IPS DF 6.9 (cell line): ENCODE results near the gene NTF3.

Experiments
- DNase-seq: peaks from one replicate; pipeline ENCODE4 v3.0.0-alpha.2; 2013; ENCODE audit warnings: low read depth, low spot score
- H3K27ac ChIP-seq: one replicate; pipeline ENCODE4 v1.5.1; 2013; ENCODE audit warnings: low read length, control low read depth
- H3K27me3 ChIP-seq: 2 replicates; pipeline ENCODE4 v1.6.1; 2013; ENCODE audit warnings: mild to moderate bottlenecking, low read length; ENCODE audit not compliant: control insufficient read depth, insufficient read depth
- H3K36me3 ChIP-seq: 2 replicates; pipeline ENCODE4 v1.6.1; 2013; ENCODE audit warnings: low read length; ENCODE audit not compliant: control insufficient read depth, insufficient read depth
- H3K4me1 ChIP-seq: 2 replicates; pipeline ENCODE4 v1.6.1; 2013; ENCODE audit warnings: low read length; ENCODE audit not compliant: control insufficient read depth, insufficient read depth
- H3K4me3 ChIP-seq: 2 replicates; pipeline ENCODE4 v1.5.1; 2013; ENCODE audit warnings: mild to moderate bottlenecking, low read length
- H3K9me3 ChIP-seq: 2 replicates; pipeline ENCODE4 v1.6.1; 2013; ENCODE audit warnings: low read length, inconsistent platforms; ENCODE audit not compliant: control insufficient read depth, insufficient read depth
- WGBS: extraction: QIAGEN DNeasy Blood & Tissue Kit; methylation state at CpG from one replicate; pipeline ENCODE4 v1.1.7; 2013; ENCODE audit warnings: mixed read lengths, missing lambda C conversion rate; ENCODE audit not compliant: insufficient read length, insufficient coverage; 5-methylcytosine and 5-hydroxymethylcytosine counted together

NTF3 gene

GRCh38 chr12:5458229-5459050, 26.5 kb downstream of the NTF3 start:
- no peaks in the 10 kb centered on the region for H3K4me1 ChIP-seq
- WGBS = no CpG with 5 or more reads among the region's 12 CpGs
- DNase-seq = no peak

GRCh38 chr12:5459051-5459782, 27.3 kb downstream of the NTF3 start:
- WGBS = no CpG with 5 or more reads among the region's 10 CpGs
- H3K27ac ChIP-seq = no peak overlapping the region
- no peaks in the 10 kb centered on the region for H3K4me1 ChIP-seq

More at GRCh38 chr12:5458229-5459050, 26.5 kb downstream of the NTF3 start:
- no peak overlapping the region for H3K4me3 ChIP-seq
- H3K27ac ChIP-seq = no peak overlapping the region
- no peaks in the 10 kb centered on the region for H3K9me3 ChIP-seq
- H3K36me3 ChIP-seq = no peaks in the 10 kb centered on the region
- H3K27me3 ChIP-seq = no peaks in the 10 kb centered on the region

GRCh38 chr12:5460817-5461216, 28.9 kb downstream of the NTF3 start:
- no peaks in the 10 kb centered on the region for H3K27me3 ChIP-seq
- H3K27ac ChIP-seq = no peak overlapping the region
- H3K4me1 ChIP-seq = no peaks in the 10 kb centered on the region
- no peaks in the 10 kb centered on the region for H3K9me3 ChIP-seq
- H3K36me3 ChIP-seq = no peaks in the 10 kb centered on the region
- H3K4me3 ChIP-seq = no peak overlapping the region
- no peak for DNase-seq
- no CpG with 5 or more reads among the region's 2 CpGs for WGBS

More at GRCh38 chr12:5459051-5459782, 27.3 kb downstream of the NTF3 start:
- no peaks in the 10 kb centered on the region for H3K36me3 ChIP-seq
- no peak for DNase-seq
- H3K9me3 ChIP-seq = no peaks in the 10 kb centered on the region
- H3K4me3 ChIP-seq = no peak overlapping the region
- no peaks in the 10 kb centered on the region for H3K27me3 ChIP-seq

- H3K9me3 ChIP-seq = no peaks in the 10 kb centered on the region
- H3K27me3 ChIP-seq = no peaks in the 10 kb centered on the region
- H3K27ac ChIP-seq = no peak overlapping the region
- no peaks in the 10 kb centered on the region for H3K4me1 ChIP-seq
- H3K4me3 ChIP-seq = no peak overlapping the region
- WGBS = 100% methylated on average over 1 of the region's 1 CpG
- no peak for DNase-seq
- H3K36me3 ChIP-seq = no peaks in the 10 kb centered on the region
These were observed 30.1 kb downstream of the NTF3 start for GRCh38 chr12:5461966-5462365.

GRCh38 chr12:5464096-5464495, 32.2 kb downstream of the NTF3 start:
- Histone ChIP-seq H3K4me3 (no peak overlapping the region), H3K4me1 (no peaks in the 10 kb centered on the region), H3K27ac (no peak overlapping the region), H3K36me3 (no peaks in the 10 kb centered on the region), H3K27me3 (no peaks in the 10 kb centered on the region), H3K9me3 (no peaks in the 10 kb centered on the region)
- no CpG with 5 or more reads among the region's 2 CpGs for WGBS
- no peak for DNase-seq

GRCh38 chr12:5465384-5465783, 33.5 kb downstream of the NTF3 start:
- H3K27me3 ChIP-seq = no peaks in the 10 kb centered on the region
- no CpG with 5 or more reads among the region's 6 CpGs for WGBS

GRCh38 chr12:5466521-5466960, 34.6 kb downstream of the NTF3 start:
- no peaks in the 10 kb centered on the region for H3K4me1 ChIP-seq
- no peak for DNase-seq
- H3K27ac ChIP-seq = no peak overlapping the region
- H3K9me3 ChIP-seq = no peaks in the 10 kb centered on the region
- no peaks in the 10 kb centered on the region for H3K27me3 ChIP-seq
- H3K36me3 ChIP-seq = no peaks in the 10 kb centered on the region
- WGBS = no CpG with 5 or more reads among the region's 5 CpGs
- no peak overlapping the region for H3K4me3 ChIP-seq

More at GRCh38 chr12:5465384-5465783, 33.5 kb downstream of the NTF3 start:
- H3K4me3 ChIP-seq = no peak overlapping the region
- H3K4me1 ChIP-seq = no peaks in the 10 kb centered on the region
- H3K9me3 ChIP-seq = no peaks in the 10 kb centered on the region
- no peak for DNase-seq
- no peak overlapping the region for H3K27ac ChIP-seq
- no peaks in the 10 kb centered on the region for H3K36me3 ChIP-seq

GRCh38 chr12:5467931-5468330, 36.0 kb downstream of the NTF3 start:
- H3K27me3 ChIP-seq = no peaks in the 10 kb centered on the region
- H3K27ac ChIP-seq = no peak overlapping the region
- H3K4me1 ChIP-seq = no peaks in the 10 kb centered on the region
- H3K4me3 ChIP-seq = no peak overlapping the region
- DNase-seq = no peak
- no CpG with 5 or more reads among the region's 2 CpGs for WGBS
- no peaks in the 10 kb centered on the region for H3K36me3 ChIP-seq
- H3K9me3 ChIP-seq = no peaks in the 10 kb centered on the region

- Histone ChIP-seq H3K4me3 (no peak overlapping the region), H3K4me1 (no peaks in the 10 kb centered on the region), H3K36me3 (no peaks in the 10 kb centered on the region), H3K27me3 (no peaks in the 10 kb centered on the region), H3K27ac (no peak overlapping the region), H3K9me3 (no peaks in the 10 kb centered on the region)
- no peak for DNase-seq
- no CpG with 5 or more reads among the region's 7 CpGs for WGBS
These were observed 38.3 kb downstream of the NTF3 start for GRCh38 chr12:5470221-5470620.

- no peaks in the 10 kb centered on the region for H3K9me3 ChIP-seq
- no peak overlapping the region for H3K27ac ChIP-seq
- H3K36me3 ChIP-seq = no peaks in the 10 kb centered on the region
- H3K4me3 ChIP-seq = no peak overlapping the region
- no CpG with 5 or more reads among the region's 2 CpGs for WGBS
- no peaks in the 10 kb centered on the region for H3K27me3 ChIP-seq
- no peaks in the 10 kb centered on the region for H3K4me1 ChIP-seq
- no peak for DNase-seq
These were observed 38.8 kb downstream of the NTF3 start for GRCh38 chr12:5470703-5471102.
